Parathyroid adenoma (tissue), 2 donors: ENCODE measurements around the gene RASSF1.

Experiments used
- H2AFZ ChIP-seq: fragments of 300-600 bp; sonication (generic); one replicate; pipeline ENCODE4 v1.7.0; 2017; ENCODE audit warnings: antibody characterized with exemption, mild to moderate bottlenecking
- H3K27ac ChIP-seq: fragments of 300-600 bp; sonication (generic); one replicate; pipeline ENCODE4 v1.7.0; 2017
- H3K27me3 ChIP-seq: fragments of 300-600 bp; sonication (generic); one replicate; pipeline ENCODE4 v1.7.0; 2017; ENCODE audit warnings: low read length; ENCODE audit not compliant: control insufficient read depth, insufficient read depth
- H3K36me3 ChIP-seq: fragments of 300-600 bp; sonication (generic); one replicate; pipeline ENCODE4 v1.7.0; 2017; ENCODE audit warnings: low read length; ENCODE audit not compliant: control insufficient read depth, insufficient read depth
- H3K4me1 ChIP-seq: fragments of 300-600 bp; sonication (generic); one replicate; pipeline ENCODE4 v1.7.0; 2017; ENCODE audit warnings: control low read depth
- H3K4me2 ChIP-seq: fragments of 300-600 bp; sonication (generic); one replicate; pipeline ENCODE4 v1.7.0; 2017; ENCODE audit warnings: low read length
- H3K4me3 ChIP-seq: fragments of 300-600 bp; sonication (generic); one replicate; pipeline ENCODE4 v1.7.0; 2017; ENCODE audit warnings: low read depth, low read length
- H3K79me2 ChIP-seq: fragments of 300-600 bp; sonication (generic); one replicate; pipeline ENCODE4 v1.7.0; 2017; ENCODE audit warnings: control low read depth
- H3K9ac ChIP-seq: fragments of 300-600 bp; sonication (generic); one replicate; pipeline ENCODE4 v1.7.0; 2017; ENCODE audit warnings: mild to moderate bottlenecking
- H3K9me3 ChIP-seq: fragments of 300-600 bp; sonication (generic); one replicate; pipeline ENCODE4 v1.7.0; 2017; ENCODE audit warnings: low read length; ENCODE audit not compliant: control insufficient read depth
- TF ChIP-seq, protein P1 (sequence below): fragments of 300-600 bp; sonication (generic); IDR thresholded peaks from one replicate; pipeline ENCODE4 v1.7.0; 2017; ENCODE audit warnings: antibody characterized with exemption, mild to moderate bottlenecking
- donor health status: primary hyperparathyroidism.

RASSF1 gene

DNA sequence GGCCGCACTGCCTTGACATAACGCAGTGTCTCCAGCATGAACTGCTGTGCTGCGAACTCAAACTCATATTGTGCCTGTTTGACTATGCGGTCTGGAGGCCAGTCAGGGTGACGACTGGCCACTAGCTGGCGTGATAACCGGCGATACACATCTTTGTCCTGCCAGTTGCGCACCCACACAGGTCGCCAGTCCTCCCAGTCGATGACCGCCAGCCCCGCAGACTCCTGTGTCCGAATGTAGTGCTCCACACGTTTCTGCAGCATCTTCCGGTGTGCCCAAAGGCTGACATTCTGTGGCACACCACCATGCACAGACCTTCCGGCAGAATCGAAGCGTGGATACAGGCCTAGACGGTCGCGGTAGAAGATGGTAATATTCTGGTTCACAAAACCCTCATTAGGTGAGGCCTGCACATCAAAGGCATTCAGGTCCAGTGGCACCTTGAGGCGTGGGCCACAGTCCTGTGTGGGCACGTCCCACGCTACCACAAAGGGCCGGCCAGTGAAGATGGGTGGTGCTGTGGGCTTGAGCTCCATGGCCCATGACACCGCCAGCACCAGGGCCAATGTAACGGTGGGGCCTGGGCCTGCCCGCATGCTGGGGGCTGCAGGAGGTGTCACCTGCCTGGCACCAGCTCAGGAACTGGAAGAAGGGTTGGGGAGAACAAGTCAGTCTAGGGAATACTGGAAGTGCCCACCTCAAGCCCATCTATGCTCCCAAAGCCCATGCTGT is 20.6 kb downstream of the RASSF1 start:
- Histone ChIP-seq H3K27me3 (no peaks in the 10 kb centered on the region), H3K4me3 (peak overlapping the region; percentile 89), H3K9me3 (no peaks in the 10 kb centered on the region), H3K4me1 (peaks cover 30% of the 10 kb centered on the region), H3K27ac (peak overlapping the region; percentile 88), H3K79me2 (peaks cover 7% of the 10 kb centered on the region), H2AFZ (no peak overlapping the region), H3K9ac (no peak overlapping the region), H3K4me2 (peak overlapping the region; percentile 97), H3K36me3 (no peaks in the 10 kb centered on the region)
- TF ChIP-seq, protein P1, sequence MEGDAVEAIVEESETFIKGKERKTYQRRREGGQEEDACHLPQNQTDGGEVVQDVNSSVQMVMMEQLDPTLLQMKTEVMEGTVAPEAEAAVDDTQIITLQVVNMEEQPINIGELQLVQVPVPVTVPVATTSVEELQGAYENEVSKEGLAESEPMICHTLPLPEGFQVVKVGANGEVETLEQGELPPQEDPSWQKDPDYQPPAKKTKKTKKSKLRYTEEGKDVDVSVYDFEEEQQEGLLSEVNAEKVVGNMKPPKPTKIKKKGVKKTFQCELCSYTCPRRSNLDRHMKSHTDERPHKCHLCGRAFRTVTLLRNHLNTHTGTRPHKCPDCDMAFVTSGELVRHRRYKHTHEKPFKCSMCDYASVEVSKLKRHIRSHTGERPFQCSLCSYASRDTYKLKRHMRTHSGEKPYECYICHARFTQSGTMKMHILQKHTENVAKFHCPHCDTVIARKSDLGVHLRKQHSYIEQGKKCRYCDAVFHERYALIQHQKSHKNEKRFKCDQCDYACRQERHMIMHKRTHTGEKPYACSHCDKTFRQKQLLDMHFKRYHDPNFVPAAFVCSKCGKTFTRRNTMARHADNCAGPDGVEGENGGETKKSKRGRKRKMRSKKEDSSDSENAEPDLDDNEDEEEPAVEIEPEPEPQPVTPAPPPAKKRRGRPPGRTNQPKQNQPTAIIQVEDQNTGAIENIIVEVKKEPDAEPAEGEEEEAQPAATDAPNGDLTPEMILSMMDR: no peak

DNA sequence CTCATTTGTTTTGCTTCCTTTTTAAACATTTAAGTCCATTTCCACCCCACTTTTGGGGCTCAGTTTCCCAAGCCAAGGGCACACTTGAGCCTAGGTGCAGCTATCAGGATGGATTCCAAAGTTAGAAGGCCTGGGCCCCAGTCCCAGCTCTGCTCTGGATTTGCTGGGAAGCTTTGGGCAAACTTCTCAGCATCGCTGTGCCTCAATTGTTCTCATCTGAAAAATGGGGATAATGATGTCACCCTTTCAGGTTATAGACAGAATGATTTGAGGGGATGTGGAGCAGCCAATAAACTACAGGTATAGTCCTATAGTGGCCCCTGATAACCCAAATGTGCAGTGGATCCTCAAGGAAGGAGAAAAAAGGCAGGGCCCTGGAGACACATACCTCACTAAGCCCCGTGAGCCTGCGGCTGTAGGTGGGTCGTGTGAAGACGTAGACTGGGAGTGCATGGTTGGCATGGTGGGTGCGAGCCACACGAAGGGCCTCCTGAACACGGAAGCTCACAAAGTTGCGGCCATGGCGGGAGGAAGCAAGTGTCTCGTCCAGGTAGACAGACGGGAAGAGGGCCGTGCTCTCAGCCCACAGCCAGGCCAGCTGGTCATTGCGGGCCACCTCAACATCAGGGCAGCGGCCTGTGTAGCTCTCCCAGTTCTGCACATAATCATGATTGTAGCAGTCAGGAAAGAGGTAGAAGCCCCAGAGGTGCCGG is 21.3 kb downstream of the RASSF1 start:
- H3K79me2 ChIP-seq: peaks cover 7% of the 10 kb centered on the region
- peaks cover 28% of the 10 kb centered on the region for H3K4me1 ChIP-seq
- no peaks in the 10 kb centered on the region for H3K36me3 ChIP-seq
- peak overlapping the region; percentile 97 for H3K4me2 ChIP-seq
- no peaks in the 10 kb centered on the region for H3K9me3 ChIP-seq
- no peak overlapping the region for H2AFZ ChIP-seq
- H3K27me3 ChIP-seq: no peaks in the 10 kb centered on the region
- no peak overlapping the region for H3K9ac ChIP-seq
- H3K27ac ChIP-seq: no peak overlapping the region
- no peak overlapping the region for H3K4me3 ChIP-seq
- TF ChIP-seq, protein P1: no peak

DNA sequence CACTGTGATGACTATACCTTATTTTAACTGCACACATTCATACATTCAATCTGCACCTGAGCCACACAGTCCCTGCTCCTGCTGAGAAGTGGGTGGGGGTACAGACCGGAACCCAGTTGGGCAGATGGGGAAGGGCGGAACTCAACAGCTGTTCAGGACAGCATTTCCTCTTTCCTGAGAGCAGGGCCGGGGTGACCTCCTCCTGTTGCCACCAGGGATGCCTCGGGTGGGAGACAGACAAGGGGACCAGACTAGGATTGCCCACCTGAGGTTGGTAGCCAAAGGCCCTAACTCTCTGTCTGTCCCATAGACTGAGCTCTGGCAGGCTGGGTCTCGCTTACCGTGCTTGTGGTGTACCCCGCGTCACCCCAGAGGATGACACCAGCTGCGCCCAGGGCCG is 22.0 kb downstream of the RASSF1 start:
- no peak overlapping the region for H3K4me2 ChIP-seq
- H2AFZ ChIP-seq: no peak overlapping the region
- no peak overlapping the region for H3K9ac ChIP-seq
- no peaks in the 10 kb centered on the region for H3K36me3 ChIP-seq
- H3K79me2 ChIP-seq: peaks cover 7% of the 10 kb centered on the region
- H3K27ac ChIP-seq: no peak overlapping the region
- H3K4me3 ChIP-seq: no peak overlapping the region
- H3K27me3 ChIP-seq: no peaks in the 10 kb centered on the region
- peaks cover 32% of the 10 kb centered on the region for H3K4me1 ChIP-seq
- TF ChIP-seq, protein P1: no peak
- no peaks in the 10 kb centered on the region for H3K9me3 ChIP-seq

DNA sequence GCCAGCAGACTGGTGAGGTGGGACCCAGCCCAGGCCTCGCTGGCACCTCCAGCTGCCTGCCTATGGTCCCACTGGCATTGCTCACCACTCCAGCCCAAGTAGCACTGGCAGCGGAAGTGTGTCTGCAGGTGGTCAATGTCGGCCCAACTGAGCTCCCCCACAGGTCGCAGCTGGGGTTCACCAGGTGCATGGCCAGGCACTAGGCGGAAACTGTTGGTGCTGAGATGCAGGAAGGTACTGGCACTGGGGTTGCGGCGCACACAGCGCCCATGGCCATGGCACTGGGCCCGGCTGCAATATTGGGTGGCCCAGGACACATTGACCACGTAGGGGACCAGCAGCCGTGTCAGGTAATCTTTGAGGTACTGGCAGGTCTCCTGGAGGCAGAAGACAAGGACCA is 22.5 kb downstream of the RASSF1 start:
- Histone ChIP-seq H3K27me3 (no peaks in the 10 kb centered on the region), H3K4me3 (no peak overlapping the region), H3K27ac (no peak overlapping the region), H3K4me1 (peaks cover 33% of the 10 kb centered on the region), H3K9me3 (no peaks in the 10 kb centered on the region), H3K9ac (no peak overlapping the region), H3K4me2 (no peak overlapping the region), H3K79me2 (peaks cover 7% of the 10 kb centered on the region), H3K36me3 (no peaks in the 10 kb centered on the region), H2AFZ (no peak overlapping the region)
- TF ChIP-seq, protein P1: no peak
